AG10803 (cell line): Measurements from ENCODE around the gene CNDP1.

Source experiments
- DNase-seq: peaks from one replicate; pipeline ENCODE4 v3.0.0; 2010; ENCODE audit warnings: low read depth
- H3K4me3 ChIP-seq: 2 replicates; pipeline ENCODE4 v1.5.1; 2011; ENCODE audit warnings: mild to moderate bottlenecking, low read length, control low read depth
- CTCF ChIP-seq: conservative IDR thresholded peaks from 2 replicates; pipeline ENCODE4 v1.5.1; 2011; ENCODE audit warnings: mild to moderate bottlenecking, low read length, control low read depth, inconsistent platforms

CNDP1 gene

GRCh38 chr18:74534150-74534969, at the start of gene CNDP1:
Gene CNDP1 (plus strand): TSS chr18:74534500. CDS start chr18:74534668, 168 bp downstream.
- no peak for DNase-seq
- no peak within 1 kb of the TSS for H3K4me3 ChIP-seq
- TF ChIP-seq CTCF = no peak

DNA sequence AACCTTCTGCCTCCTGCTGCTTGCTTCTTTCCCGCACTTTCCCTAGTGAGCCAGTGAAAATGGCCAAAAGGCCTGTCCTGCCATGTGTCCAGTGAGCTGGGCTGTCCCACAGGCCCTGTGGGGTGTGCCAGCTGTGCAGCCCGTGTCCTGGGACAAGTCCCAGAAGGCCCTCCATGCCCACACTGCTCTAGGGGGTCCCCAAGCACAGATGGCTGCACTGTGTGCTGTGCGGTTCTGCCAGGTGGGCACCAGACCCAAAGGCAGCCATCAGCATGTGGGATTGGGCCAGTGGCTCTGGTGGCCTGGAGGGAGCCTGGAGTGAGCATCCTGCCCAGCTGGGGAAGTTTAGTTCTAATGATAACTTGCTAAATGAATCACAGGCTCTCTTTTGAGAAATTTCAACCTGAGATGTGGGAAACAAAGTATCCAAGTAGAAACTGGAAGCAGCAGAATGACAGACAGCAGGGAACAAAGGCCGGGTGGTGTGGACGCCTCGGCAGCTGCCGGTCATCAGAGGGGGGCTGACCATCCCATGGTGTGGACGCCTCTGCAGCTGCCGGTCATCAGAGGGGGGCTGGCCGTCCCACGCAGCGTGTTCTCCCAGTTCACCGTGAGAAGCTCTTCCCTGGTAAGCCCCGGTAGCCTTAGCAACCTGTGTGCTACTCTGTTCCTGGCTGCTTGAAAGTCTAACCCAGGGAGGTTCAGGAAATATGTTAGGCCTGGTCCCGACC, 48.0 kb upstream of the CNDP1 start:
- H3K4me3 ChIP-seq = no peak overlapping the region
- DNase-seq = no peak
- no peak for TF ChIP-seq CTCF

DNA sequence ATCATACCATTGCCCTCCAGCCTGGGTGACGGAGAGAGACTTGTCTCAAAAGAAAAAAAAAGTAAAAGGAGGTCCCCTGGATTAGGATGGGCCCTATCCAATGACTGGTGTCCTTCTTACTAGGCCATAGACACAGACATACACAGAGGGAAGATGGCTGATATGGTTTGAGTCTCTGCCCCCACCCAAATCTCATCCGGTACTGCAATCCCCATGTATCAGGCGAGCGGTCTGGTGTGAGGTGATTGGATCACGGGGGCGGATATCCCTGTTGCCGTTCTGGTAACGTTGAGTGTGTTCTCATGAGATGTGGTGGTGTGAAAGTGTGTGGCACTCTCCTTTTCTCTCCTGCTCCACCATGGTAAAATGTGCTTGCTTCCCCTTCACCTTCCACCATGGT, 45.9 kb upstream of the CNDP1 start:
- DNase-seq = no peak
- TF ChIP-seq CTCF = no peak
- H3K4me3 ChIP-seq = no peak overlapping the region

- TF ChIP-seq CTCF = no peak
- H3K4me3 ChIP-seq = no peak overlapping the region
- no peak for DNase-seq
Observed at GRCh38 chr18:74488864-74489263, 45.4 kb upstream of the CNDP1 start.

DNA sequence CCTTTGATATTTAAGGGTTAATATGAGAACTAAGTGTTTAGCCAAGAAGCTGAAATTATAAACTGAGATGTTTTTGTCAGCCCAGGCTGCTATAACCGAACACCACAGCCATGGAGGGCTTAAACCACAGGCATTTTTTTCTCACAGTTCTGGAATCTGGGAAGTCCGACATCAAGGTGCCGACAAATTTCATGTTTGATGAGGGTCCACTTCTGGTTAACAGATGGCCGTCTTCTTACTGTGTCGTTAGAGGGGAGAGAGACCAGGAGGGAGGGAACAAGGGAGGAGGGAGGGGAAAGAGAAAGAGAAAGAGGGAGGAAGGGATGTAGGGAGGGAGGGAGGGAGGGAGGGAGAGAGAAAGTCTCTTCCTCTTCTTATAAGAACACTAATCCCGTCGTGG, 44.6 kb upstream of the CNDP1 start:
- peak; percentile 86 for DNase-seq
- H3K4me3 ChIP-seq = peak overlapping the region; percentile 46
- no peak for TF ChIP-seq CTCF

GRCh38 chr18:74492259-74492658, 42.0 kb upstream of the CNDP1 start:
- no peak for DNase-seq
- H3K4me3 ChIP-seq = no peak overlapping the region
- no peak for TF ChIP-seq CTCF

DNA sequence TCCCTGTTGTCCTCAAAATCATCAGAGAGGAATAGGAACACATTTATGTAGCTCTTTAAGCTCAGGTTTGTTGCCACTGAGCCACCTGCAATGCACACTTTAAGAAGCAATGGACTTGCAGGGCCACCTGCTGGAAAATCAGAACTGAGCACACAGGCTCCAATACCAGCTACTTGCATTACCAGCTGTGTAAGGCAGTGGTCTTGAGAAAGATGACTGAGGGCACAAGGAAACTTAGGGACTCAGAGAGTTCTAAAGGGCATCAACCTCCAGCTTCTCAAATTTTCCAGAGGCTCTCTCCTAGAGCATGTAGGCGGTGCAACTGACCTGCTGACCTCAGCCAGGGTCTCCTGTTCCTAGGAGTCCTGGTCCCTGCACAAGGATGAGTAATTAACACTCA, 40.6 kb upstream of the CNDP1 start:
- peak; percentile 60 for DNase-seq
- no peak overlapping the region for H3K4me3 ChIP-seq
- TF ChIP-seq CTCF = peak; percentile 56
